Activated CD4-positive, alpha-beta T cell treated with anti-CD3 and anti-CD28 coated beads, Interleukin-2, amount 50 U/mL, for 4 hours (primary cell): ENCODE measurements around the gene ZNF335.
"Not testable (repeated sequence)": the region's sequence is repeated elsewhere in the genome, so short reads cannot be mapped to it uniquely, and the experiment has no call there.

Source experiments
- DNase-seq, 2 experiments: peaks; one replicate each; pipeline ENCODE4 v3.0.0-alpha.2; 2020

ZNF335 gene

DNA sequence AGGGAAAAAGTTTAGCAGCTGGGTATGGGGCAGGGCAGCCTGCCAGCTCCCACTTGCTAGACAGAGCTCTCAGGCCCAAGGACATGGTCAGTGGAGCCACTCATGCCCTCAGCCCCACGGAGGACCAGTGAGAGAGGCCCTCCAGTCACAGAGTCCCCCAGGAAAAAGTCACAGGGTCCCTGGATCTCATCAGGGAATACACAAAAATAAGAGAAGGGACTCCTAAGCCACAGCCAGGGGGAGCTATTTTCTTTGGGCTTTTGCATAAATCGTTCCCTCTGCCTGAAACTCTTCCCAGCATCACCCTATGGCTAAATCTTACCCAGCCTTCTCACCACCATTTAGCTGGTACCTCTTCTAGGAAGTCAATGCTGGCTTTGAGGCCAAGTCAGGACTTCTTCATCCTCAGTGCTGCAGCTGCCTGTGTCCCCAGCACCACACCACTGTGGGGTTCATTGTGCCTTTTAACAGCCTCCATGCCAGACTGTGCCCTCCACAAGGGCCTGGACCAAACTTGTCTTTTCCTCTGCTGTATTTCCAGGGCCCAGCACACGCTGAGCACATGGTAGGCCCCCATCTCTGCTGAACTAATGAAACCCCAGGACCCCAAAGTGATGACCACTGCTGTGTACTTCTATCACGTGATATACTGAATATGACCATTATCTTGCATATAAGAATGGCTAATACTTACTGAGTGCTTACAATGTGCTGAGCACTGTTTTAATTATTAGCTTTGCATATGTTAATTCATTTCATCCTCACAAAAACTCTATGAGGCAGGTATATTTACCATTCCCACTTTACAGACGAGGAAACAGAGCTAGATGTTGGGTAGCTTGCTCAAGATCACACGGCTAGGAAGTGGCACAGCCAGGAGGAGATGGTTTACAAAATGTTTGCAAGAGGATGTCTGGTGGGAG, 2.0 kb downstream of the ZNF335 start:
- DNase-seq, result peak in 1 of 2 experiments; percentile 7

DNA sequence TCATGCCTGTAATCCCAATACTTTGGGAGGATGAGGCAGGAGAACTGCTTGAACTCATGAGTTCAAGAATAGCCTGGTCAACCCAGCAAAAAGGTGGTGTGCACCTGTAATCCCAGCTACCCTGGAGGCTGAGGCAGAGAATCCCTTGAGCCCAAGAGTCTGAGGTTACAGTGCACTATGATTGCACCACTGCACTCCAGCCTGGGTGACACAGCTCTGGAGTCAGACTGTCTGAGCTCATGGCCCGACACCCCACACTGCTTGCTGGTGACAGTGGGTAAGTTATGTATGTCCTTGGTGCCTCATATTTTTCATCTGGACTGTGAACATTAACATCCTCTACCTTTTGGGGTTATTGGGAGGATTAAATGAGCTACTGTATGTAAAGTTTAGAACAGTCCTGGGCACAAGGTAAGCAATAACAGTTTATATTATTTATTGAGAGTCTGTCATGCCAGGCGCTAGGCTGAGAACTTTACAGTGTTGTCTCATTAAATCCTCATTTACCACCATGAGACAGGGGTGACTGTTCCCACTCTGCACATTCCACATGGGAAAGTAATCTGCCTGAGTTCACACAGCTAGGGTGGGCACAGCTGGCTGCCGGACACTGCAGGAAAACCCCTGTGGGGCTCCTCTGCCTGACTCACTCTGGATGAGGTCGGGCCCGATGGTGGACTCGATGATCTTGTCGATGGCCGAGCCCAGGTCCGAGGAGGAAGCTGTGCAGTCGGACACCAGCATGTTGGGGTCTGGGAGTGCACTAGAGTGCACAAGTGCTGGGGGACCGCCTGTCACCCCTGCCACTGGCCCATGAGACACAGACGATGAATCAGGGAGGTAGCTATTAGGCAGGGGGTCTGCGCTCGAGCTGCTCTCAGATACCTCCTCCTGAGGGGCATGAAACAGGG, 2.9 kb downstream of the ZNF335 start:
- no peak for DNase-seq

DNA sequence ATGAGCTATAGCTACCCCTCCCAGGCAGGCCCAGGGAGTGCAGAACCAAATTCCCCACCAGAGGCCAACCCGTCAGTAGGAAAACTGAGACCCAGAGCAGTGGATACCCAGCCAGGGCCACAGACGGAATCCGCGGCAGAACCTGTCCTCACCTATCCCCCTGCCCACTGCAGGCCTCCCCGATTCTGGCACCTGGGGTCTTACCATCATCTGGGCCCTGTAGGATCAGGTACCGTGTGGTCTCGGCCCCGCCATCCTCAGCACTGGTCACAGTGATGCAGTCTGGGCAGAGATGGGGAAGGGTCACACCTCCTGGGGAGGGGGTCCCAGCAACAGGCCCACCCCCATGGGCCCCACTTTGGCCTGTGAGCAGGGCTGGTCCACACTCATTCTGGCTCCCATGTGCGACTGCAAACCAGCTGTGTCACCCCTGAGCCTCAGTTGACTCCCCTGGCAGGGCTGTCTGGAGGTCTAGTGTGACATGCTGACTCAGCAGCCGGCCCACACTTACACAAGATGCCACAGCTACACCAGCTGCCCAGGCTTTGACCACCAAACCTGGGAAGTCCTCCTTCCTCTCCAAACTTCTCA, 3.8 kb downstream of the ZNF335 start:
- no peak for DNase-seq

DNA sequence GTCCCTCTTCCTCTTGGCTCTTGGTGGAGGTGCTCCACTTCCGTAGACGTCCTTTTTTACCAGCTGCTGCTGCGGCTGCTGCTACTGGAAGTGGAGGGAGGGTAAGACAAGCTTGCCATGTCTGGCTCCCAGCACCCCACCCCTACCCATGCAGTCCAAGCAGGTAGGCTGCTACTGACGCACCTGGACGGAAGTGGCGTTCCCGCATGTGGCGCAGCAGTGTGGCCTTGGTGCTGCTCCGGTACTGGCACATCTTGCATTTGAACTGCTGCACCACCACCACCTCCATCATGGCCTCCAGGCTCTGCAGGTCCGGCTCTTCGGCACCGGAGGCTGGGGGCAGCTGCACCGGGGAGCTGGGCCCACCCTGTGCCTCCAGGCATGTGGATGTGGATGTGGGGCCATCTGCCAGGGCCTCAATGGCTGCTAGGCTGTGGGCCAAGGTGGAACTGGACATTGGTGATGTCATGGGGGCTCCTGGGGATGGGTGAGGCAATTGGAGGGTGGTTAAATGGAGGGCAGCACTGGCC, 4.4 kb downstream of the ZNF335 start:
- DNase-seq, result no peak

DNA sequence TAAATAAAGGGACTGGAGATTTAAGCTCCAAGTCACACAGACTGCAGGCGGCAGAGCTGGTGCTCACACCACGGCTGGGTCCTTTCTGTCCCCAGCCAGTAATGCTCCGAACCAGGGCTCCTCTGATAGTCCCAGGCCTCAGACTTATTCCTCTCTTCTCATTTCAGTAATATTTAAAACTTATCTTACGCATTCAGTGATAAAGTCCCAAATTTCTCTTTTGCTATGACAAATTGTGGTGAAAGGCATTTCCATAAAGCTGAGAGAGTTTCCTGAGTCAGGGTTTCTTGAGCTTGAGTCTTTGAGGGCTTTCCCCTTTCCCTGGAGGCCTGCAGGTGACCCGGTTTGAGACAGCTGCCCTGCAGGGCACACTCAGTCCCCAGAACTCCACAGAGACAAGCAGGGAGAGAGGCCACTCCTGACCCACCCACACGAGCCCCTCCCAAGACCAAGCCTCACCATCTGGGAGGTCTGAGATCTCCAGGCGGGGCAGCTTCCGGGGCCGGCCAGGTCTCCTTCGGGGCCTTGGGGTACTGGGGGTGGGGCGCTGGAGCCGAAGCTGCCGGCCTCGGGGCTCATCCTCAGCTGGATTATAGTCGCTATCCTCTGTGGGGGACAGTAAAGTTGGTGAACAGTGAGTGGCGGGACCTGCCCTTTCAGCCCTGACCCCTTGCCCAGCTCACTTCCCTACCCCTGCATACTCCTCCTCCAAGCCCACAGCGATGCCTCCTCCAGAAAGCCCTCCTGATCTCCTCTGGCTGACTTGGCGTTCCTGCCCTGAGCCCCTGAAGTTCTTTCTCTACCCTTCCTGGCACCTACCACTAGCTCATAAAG, 6.6 kb downstream of the ZNF335 start:
- DNase-seq, result no peak

DNA sequence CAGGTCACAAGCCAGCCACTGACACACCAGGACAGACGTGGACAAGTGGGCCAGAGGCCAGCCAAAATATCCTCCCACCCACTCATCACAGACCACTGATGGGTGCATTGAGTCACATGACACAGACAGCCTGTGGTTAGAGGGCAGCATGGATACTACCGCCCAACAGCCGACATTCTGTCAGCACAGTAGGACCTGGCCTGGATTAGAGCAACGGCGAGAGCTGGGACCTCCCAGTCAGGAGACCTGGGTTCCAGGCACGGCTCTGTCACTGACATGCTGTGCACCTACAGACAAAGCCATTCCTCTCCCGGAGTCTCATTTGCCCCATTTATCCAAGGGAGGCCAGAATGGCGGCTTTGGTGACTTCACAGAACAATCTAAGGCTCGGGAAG, 8.0 kb downstream of the ZNF335 start:
- no peak for DNase-seq

DNA sequence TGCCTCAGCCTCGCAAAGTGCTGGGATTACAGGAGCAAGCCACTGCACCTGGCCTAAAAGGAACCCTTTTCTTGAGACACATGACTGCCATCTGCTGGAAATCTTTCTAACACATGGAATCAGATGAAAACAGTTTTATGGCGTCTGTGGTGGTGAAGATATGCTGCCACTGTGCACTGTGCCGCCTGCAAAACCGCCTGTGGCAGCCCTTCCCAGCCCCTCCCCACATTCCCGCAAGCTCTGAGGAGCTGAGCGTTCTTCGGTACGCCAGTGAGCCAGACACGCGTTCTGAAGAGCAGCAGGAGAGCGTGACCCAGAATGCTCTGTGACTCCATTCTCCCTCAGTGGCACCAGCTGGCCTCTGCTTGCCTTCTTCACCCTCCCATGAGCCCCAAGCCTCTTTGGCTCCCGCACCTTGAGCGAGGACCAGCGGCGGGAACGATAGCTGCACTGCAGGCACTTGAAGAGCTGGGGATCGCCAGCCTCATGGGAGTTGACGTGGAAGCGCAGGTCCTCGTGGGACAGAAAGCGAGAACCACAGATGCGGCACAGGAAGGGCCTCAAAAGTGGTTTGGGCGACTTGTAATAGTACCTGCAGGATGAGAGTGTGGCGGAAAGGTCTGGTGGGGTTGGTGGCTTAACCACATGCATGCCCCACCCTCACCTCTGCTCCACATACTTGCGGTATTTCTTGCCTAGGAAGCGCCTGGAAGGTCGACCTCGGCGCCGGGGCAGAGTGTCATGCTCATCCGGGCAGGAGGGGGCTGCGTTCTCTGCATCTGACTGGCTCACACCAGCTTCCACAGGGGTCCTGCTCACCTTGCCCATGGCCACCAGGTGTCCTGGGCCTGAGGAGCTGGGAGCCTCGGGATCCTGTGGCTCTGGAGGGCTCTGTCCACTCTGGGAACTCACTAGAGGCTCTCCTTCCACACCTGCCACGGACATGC, 8.7 kb downstream of the ZNF335 start:
- no peak for DNase-seq

DNA sequence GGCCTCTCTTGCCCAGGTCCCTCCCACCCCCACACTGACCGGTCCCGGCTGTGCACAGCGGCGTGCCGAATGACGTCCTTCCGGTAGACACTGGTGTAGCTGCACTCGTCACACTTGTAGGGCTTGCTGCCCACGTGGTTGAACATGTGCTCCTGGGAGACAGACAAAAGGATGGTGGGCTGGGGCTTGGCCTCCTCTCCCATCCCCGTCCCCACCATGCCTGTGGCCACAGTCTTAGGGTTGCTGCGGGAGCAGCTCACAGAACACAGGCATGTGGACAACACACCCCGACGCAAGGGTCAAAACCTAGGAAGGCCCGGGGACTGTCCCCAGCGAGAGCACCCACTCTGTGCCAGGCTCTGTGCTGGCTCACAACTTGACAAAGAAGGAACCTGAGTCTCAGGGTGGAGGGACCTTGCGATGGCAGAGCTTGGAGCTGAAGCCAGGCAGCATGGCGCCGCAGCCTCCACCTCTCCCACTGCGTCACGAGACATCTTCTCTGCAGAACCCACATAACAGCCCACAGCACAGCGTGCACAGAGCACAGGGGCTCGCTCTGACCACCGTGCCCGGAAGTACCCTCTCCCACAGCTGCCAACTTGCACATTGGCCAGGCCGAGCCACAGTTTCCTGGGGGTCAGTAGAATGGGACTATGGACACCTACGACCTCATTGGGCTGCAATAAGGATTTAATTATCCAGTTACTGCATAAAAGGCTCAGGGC, 9.8 kb downstream of the ZNF335 start:
- no peak for DNase-seq

DNA sequence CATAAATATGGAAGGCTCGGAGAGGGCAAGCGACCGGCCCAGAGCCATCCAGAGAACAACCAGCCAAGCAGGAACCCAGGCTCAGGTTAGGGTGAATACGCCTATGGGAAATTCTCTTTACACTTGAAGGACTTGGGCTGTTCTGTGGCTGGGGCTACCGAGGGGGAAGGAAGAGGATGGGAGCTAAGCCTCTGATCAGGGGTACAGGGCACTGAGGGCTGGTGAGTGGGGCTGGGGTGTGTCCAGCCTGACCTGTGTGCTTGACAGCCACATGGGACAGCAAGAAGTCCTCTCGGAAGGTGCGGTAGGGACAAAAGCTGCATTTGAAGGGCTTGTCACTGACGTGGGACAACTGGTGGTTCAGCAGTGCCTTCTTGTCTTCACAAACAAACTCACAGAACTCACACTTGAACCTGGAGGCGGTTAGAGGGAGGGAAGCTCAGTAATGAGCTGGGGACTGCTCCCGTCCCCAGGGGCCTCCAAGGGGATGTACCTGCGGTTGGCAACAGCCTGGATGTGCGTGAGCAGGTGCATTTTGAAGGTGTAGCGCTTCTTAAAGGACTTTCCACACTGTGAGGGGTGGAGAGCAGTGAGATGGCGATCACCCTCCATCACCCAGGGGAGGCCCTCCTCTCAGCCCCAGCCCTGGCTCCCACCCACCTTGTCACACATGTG, 11.9 kb downstream of the ZNF335 start:
- no peak for DNase-seq

DNA sequence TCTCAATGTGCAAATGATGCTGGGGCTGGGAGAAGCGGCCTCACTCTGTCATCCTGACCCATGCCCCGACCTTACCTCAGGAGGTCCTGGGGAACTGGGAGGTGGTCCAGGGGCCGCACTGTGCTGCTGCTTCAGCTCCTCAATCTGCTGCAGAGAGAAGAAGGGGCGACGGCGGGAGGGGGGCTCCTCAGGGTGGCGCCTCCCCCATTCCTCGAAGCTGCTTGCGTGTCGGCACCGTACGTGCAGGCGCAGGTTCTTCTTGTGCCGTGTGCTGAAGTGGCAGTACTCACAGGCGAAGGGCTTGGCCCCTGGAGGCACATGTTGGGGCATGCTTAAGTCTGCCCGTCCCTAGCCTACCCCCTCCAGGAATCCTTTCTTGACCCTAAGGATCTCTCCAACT, 12.9 kb downstream of the ZNF335 start:
- no peak for DNase-seq

DNA sequence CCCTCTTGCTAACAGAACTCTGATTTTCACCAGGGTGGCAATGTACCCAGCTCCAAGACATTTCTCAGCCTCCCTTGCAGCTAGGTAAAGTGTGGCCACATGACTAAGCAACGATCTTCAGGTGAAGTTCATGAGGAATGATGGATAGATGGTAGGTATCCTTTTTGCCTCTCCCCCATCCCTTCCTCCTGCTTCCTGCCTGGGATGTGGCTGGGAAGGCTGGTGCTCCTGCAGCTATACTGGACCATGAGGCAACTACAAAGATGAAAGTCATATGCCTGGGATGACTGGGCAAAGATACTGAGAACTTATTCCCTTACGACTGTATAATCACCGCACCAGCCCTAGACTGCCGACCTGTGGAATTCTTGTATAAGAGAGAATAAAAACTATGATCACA, 13.4 kb downstream of the ZNF335 start:
- DNase-seq, result no peak

DNA sequence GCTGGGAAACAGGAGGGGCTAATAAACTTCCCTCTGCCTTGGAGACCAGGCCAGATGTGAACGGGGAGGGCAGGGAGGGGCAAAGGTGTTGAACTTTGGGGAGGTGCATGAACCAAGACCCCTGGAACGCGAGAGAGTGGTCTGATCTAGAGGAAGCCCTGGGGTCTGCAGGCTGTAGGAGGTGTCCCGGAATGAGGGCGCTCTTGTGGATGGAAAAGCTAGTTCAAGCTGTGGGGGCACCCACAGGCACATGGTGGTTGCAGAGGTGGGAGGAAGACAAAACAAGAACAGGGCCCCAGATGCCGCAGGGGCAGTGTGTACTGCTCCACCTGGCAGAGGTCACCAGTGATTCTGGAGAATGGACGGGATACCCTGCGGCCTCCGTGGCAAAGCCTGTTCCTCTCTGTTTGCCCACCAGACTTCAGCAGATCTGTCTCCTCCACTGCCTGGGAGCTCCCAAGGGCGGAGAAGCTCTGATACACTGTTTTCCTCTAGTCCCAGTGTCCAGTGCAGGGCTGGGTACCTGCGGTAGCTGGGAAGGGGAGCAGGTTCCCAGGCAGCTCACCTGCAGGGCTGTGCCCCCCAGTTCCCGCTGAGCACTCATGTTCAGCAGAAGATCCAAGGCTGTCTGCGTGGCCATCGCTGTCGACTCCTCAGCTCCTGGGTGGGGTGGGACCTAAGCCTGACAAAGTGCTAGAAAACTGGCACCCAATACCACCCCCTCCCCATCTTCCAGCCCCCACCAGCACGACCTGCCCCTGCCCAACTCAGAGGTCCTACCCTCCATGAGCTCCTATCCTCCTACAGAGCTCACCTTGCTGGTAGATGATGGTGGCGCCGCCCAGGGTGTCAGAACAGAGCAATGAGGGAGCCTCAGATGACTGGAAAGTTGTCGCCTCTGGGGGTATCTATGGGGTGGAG, 14.7 kb downstream of the ZNF335 start:
- no peak for DNase-seq

DNA sequence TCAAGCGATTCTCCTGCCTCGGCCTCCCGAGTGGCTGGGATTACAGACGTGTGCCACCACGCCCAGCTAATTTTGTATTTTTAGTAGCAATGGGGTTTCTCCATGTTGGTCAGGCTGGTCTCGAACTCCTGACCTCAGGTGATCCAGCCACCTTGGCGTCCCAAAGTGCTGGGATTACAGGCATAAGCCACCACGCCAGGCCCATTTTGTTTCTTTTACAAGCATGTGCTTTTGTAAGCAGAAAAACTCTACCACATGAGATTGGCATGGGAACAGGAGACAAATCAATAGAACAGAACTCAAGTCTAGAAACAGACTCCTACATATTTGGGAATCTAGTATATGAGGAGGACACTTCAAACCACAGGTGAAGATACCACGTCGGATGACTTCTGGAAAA, 15.7 kb downstream of the ZNF335 start:
- DNase-seq, result not testable (repeated sequence)

DNA sequence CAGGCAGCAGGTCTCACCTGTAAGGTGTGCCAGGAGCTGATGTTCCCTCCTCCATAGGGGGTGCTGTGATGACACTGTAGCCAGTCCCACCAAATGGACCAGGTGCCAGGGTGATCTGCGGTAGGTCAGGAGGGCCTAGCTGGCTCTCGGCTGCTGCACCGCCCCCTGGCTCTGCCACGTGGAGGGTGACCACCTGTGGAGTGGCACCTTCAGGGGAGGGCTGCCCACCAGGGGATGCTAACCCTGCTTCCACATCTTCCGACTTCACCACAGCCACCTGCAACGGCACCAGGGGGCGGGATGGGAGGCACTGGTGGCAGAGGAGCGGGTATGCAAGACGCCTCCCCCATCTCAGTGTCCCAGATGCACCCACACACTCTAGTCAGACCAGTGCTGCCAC, 18.3 kb downstream of the ZNF335 start:
- no peak for DNase-seq

DNA sequence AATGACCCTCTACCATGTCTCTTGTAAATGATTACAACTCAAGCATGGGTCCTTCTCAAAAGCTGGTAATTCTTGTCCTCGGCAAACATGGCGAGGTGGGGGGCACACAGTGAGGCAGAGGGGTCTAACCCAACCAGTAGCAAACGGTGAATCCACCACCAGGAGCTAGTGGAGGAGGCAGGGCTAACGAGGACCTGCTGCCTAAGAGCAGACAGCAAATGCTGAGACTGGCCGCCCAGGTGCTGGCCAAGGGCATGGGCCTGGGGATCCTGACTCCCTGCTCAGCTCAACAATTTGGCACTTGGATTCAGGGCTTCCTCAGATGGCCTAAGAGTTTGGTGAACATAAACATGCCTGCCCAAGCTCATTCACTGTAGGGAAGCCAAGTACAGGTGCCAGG, 19.1 kb downstream of the ZNF335 start:
- DNase-seq, result no peak

DNA sequence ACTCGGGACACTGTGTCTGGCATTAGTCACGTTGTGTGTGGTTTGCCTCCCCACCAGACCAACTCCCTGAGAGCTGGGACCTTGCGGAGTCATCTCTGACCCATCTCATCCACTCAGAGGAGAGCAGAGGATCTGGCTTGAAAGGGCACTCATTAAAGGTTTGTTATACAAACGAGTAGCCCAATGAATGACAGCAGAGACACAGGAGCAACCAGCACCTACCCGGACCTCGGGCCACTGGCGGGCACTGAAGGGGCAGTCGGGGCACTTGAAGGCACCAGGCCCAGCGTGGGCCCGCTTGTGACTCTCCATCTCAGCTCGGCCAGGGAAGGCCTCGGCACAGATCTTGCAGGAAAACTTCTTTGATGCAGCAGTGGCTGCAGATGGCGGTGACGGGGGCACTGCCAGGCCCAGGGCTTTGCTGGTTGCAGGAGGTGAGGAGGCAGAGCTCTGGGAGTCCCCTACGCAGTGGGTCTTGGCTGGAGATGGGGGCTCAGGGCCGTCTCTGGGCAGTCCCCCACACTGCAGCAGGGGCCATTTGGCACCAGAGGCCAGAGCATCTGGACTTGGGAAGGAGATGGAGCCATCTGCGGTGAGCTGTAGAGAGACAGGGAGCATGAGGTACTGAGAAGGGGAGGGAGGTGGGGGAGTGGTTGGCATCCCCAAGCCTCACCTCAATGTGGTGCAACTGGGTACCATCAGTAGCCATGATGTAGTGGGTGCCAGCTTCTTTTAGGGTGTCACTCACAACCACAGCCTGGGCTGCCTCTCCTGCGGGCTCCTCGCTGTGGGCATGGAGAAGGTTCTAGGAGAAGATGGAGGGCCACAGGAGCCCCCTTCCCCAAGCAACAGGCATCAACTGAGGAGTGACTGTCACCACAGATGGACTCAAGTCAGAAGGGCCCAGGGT, 19.8 kb downstream of the ZNF335 start:
- DNase-seq, result no peak

DNA sequence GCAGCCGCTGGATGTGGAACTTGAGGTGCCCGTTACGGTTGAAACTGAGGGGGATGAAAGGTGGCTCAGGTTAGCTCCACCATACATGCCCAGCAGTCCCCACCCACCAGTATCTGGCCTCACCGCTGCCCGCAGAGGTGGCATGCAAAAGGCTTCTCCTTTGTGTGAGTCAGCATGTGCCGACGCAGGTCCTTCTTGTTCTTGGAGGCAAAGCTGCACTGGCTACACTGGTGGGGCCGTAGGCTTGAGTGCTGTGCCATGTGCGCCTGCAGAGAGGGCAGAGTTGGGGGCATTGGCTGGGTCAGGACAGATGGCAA, 21.7 kb downstream of the ZNF335 start:
- DNase-seq, result no peak
